Stimulated activated CD4-positive, alpha-beta T cell treated with anti-CD3 and anti-CD28 coated beads, Interleukin-2, amount 100 ng/mL, for 48 hours (primary cell): ENCODE measurements around the gene SRP68.

ENCODE experiments used
- DNase-seq, 2 donors: peaks; one replicate each; pipeline ENCODE4 v3.0.0-alpha.2; 2020

Gene SRP68

GRCh38 chr17:75996665-75997590 lies 75.4 kb downstream of the SRP68 start:
- DNase-seq: no peak

GRCh38 chr17:75995385-75995925 lies 76.9 kb downstream of the SRP68 start:
- DNase-seq: no peak

- no peak for DNase-seq
Observed at GRCh38 chr17:75994802-75995370, 77.4 kb downstream of the SRP68 start.

- no peak for DNase-seq
Observed at GRCh38 chr17:75991396-75991795, 80.9 kb downstream of the SRP68 start.
